GM21529 (cell line): ENCODE results near the gene KCNJ8.

Experiments
- ATAC-seq: cut with Tn5 transposase; IDR thresholded peaks from one replicate; pipeline ENCODE4 v1.9.1; 2021; ENCODE audit not compliant: unreplicated experiment

The KCNJ8 gene

GRCh38 chr12:21718403-21718802 is 56.1 kb downstream of the KCNJ8 start:
- no peak for ATAC-seq

GRCh38 chr12:21717767-21718166 is 56.7 kb downstream of the KCNJ8 start:
- no peak for ATAC-seq

GRCh38 chr12:21715386-21715785 is 59.1 kb downstream of the KCNJ8 start:
- no peak for ATAC-seq
